GM12873 (cell line): Measurements from ENCODE around the gene MBD5.

ENCODE experiments used
- TF ChIP-seq, protein P1 (sequence below): IDR thresholded peaks from 2 replicates; pipeline ENCODE4 v1.5.1; 2012; ENCODE audit warnings: low read depth, mild to moderate bottlenecking, moderate library complexity, low read length, control low read depth; ENCODE audit not compliant: insufficient read depth; ENCODE audit errors: missing control alignments

MBD5 gene

DNA sequence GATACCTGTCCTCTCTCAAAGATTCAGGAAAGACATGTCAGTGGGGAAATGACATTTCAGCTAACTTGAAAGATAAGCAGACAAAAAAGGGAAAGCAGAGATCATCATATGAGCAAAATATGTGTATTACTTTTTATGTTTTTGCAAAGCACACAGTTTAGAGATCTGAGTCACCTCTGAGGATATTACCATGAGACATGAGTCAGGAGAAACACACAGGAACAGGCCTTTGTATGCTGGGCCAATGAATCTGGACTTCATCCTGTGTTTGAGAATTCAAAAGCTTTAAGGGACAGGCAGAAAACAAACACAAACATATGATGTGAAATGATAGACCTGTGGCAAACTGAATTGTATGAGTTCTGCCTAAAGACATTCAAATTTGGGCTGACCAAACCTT lies 317.6 kb downstream of the MBD5 start:
- TF ChIP-seq, protein P1, sequence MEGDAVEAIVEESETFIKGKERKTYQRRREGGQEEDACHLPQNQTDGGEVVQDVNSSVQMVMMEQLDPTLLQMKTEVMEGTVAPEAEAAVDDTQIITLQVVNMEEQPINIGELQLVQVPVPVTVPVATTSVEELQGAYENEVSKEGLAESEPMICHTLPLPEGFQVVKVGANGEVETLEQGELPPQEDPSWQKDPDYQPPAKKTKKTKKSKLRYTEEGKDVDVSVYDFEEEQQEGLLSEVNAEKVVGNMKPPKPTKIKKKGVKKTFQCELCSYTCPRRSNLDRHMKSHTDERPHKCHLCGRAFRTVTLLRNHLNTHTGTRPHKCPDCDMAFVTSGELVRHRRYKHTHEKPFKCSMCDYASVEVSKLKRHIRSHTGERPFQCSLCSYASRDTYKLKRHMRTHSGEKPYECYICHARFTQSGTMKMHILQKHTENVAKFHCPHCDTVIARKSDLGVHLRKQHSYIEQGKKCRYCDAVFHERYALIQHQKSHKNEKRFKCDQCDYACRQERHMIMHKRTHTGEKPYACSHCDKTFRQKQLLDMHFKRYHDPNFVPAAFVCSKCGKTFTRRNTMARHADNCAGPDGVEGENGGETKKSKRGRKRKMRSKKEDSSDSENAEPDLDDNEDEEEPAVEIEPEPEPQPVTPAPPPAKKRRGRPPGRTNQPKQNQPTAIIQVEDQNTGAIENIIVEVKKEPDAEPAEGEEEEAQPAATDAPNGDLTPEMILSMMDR: no peak

DNA sequence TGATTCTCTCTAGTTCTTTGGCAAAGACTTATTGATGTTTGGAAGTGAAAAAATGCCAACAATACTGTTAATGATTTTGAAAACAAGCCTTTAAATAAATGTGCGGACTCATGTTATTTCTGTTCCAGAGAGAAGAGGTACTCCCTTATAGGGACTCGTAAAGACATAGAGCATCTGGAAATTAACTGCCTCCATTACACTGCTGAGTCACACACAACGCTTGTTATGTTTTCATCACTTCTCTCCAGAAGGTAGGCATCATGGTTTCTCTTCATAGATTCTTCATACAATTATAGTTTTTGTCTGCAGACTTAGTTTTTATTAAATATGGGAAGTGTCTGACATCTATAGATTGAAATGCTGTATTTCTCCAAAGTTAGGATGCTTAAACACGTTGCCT lies 321.2 kb downstream of the MBD5 start:
- TF ChIP-seq, protein P1: no peak

DNA sequence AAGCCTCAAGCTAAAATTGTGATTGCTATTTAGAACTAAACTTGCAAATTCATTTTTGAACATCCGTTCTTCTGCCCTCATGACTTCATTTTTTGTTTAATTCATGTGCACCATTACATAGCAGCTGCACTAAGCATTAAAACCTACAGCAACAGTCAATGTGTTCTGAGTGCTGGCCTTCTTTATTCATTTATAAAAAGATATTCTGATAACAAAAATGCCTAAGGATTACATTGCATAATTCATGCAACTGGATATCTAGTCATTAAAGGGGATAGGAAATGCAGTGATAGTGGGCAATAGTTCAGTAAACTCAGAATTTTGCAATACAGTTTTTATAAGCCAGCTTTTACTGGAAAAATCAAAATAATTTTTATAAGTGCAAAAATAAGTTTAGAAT lies 329.3 kb downstream of the MBD5 start:
- TF ChIP-seq, protein P1: no peak

DNA sequence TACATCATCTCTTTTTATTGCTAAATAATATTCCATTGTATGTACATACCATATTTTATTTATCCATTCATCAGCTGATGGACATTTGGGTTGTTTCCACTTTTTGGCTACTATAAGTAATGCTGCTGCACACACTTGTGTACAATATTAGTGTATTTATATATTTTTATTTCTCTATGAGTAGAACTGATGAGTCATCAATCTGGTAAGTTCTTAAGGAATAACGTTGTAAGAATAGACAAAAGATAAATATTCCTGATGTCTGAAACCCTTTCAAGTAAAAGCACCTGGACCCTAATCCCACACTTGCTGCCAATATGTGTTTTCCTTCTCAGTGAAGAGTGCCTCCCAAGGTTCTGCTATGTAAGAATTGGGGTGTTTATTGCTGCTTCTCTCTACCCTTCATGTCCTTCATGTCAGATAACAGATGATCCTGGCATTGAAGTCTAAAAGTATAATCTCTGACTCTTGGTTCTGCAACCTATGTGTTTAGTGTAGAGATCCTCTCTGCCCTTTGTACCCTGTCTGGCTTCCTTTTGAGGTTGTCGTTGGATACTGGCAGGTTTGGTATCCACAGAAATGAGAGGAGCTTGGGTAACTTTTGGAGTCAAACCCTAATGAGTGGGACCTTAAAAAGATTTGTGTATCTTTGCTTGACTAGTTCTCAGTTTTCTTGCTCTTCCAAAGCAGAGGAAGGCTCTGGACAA lies 330.7 kb downstream of the MBD5 start:
- TF ChIP-seq, protein P1: no peak

DNA sequence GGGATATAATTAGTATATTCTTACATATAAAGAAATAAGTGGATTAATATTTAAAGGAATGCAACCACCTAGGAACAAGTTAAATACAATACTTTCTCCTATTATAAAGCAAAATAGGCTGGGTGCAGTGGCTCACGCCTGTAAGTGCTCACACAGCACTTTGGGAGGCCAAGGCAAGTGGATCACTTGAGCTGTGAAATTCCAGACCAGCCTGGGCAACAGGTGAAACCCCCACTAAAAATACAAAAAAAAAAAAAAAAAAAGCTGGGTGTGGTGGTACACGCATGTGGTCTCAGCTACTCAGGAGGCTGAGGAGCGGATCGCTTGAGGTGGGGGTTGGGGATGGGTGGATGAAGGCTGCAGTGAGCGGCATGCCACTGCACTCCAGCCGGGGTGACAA lies 337.5 kb downstream of the MBD5 start:
- TF ChIP-seq, protein P1: no peak

DNA sequence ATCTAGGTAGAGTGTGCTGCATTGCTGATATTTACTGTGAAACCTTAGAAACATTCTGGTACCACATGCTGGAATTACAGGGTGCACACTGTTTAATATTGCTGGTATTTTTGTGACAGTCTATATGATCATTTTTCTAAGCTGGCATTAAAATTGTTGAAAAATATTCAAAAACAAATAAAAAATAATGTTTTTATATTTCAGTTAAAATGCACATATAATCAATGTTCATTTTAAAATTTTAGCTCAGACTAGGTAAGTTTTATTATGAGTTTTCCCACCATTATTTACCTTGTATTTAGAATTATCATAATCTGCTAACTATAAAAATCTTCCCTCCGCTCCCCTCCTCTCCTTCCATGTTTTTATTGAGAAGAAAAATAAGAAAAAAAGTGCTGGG lies 339.8 kb downstream of the MBD5 start:
- TF ChIP-seq, protein P1: no peak

DNA sequence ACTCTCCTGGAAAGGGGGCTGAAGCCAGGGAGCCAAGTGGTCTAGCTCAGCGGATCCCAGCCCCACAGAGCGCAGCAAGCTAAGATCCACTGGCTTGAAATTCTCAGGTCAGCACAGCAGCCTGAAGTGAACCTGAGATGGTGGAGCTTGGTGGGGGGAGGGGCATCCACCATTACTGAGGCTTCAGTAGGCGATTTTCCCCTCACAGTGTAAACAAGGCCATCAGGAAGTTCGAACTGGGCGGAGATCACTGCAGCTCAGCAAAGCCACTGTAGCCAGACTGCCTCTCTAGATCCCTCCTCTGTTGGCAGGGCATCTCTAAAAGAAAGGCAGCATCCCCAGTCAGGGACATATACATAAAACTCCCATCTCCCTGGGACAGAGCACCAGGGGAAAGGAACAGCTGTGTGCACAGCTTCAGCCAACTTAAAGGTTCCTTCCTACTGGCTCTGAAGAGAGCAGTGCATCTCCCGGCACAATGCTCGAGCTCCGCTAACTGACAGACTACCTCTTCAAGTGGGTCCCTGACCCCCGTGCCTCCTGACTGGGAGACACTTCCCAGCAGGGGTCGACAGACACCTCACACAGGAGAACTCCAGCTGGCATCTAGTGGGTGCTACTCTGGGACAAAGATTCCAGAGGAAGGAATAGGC lies 341.4 kb downstream of the MBD5 start:
- TF ChIP-seq, protein P1: no peak
